IPS-20b (cell line): ENCODE results near the gene HELZ.
"Not testable (repeated sequence)": the region's sequence is repeated elsewhere in the genome, so short reads cannot be mapped to it uniquely, and the experiment has no call there.

Source experiments
- H3K27ac ChIP-seq: one replicate; pipeline ENCODE4 v1.5.1; 2013; ENCODE audit warnings: low read length
- H3K27me3 ChIP-seq: 2 replicates; pipeline ENCODE4 v1.6.1; 2013; ENCODE audit warnings: mild to moderate bottlenecking, low read length, inconsistent platforms; ENCODE audit not compliant: insufficient read depth
- H3K36me3 ChIP-seq: 2 replicates; pipeline ENCODE4 v1.6.1; 2013; ENCODE audit warnings: low read depth, mild to moderate bottlenecking, inconsistent platforms, low read length, moderate library complexity; ENCODE audit not compliant: insufficient read depth
- H3K4me1 ChIP-seq: 2 replicates; pipeline ENCODE4 v1.6.1; 2013; ENCODE audit warnings: mild to moderate bottlenecking, control low read depth, inconsistent platforms, low read length, moderate library complexity; ENCODE audit not compliant: insufficient read depth
- H3K4me3 ChIP-seq: 2 replicates; pipeline ENCODE4 v1.5.1; 2013; ENCODE audit warnings: mild to moderate bottlenecking, low read length, inconsistent platforms
- H3K9ac ChIP-seq: 2 replicates; pipeline ENCODE4 v1.6.1; 2013; ENCODE audit warnings: low read depth, mild to moderate bottlenecking, inconsistent platforms, low read length, moderate library complexity
- H3K9me3 ChIP-seq: 2 replicates; pipeline ENCODE4 v1.6.1; 2013; ENCODE audit warnings: mild to moderate bottlenecking, low read depth, low read length, inconsistent platforms; ENCODE audit not compliant: insufficient read depth

HELZ gene

DNA sequence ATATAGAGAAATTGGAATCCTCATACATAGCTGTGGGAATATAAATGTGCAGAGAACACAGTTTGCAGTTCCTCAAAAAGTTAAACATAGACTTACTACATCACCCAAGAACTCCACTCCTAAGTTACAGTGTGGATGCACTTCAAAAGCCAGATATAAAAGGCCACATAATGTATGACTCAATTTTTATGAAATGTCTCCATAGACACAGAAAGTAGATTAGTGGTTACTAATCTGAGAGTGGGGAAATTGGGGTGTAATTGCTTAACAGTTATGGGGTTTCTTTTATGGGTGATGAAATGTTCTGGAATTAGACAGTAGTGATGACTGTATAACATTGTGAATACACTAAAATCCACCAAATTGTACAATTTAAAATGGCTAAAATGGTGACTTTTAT, 139.8 kb downstream of the HELZ start:
- Histone ChIP-seq H3K27ac (no peak overlapping the region), H3K9ac (no peak overlapping the region), H3K9me3 (no peaks in the 10 kb centered on the region), H3K27me3 (no peaks in the 10 kb centered on the region), H3K4me3 (no peak overlapping the region), H3K4me1 (no peaks in the 10 kb centered on the region), H3K36me3 (peaks cover 39% of the 10 kb centered on the region)

- not testable (repeated sequence) for H3K4me1 ChIP-seq, H3K27me3 ChIP-seq, H3K27ac ChIP-seq, H3K4me3 ChIP-seq, H3K9me3 ChIP-seq, H3K9ac ChIP-seq
- peaks cover 39% of the 10 kb centered on the region for H3K36me3 ChIP-seq
Observed at GRCh38 chr17:67104641-67105040, 140.4 kb downstream of the HELZ start.

GRCh38 chr17:67098006-67098405, 147.0 kb downstream of the HELZ start:
- no peak overlapping the region for H3K4me3 ChIP-seq
- no peaks in the 10 kb centered on the region for H3K36me3 ChIP-seq

GRCh38 chr17:67096609-67097008, 148.4 kb downstream of the HELZ start:
- Histone ChIP-seq H3K9me3 (no peaks in the 10 kb centered on the region), H3K4me3 (no peak overlapping the region), H3K36me3 (no peaks in the 10 kb centered on the region), H3K4me1 (no peaks in the 10 kb centered on the region), H3K27me3 (no peaks in the 10 kb centered on the region), H3K9ac (no peak overlapping the region), H3K27ac (no peak overlapping the region)

More at GRCh38 chr17:67098006-67098405, 147.0 kb downstream of the HELZ start:
- H3K27ac ChIP-seq: no peak overlapping the region
- no peaks in the 10 kb centered on the region for H3K27me3 ChIP-seq
- H3K4me1 ChIP-seq: no peaks in the 10 kb centered on the region
- H3K9ac ChIP-seq: no peak overlapping the region
- no peaks in the 10 kb centered on the region for H3K9me3 ChIP-seq

DNA sequence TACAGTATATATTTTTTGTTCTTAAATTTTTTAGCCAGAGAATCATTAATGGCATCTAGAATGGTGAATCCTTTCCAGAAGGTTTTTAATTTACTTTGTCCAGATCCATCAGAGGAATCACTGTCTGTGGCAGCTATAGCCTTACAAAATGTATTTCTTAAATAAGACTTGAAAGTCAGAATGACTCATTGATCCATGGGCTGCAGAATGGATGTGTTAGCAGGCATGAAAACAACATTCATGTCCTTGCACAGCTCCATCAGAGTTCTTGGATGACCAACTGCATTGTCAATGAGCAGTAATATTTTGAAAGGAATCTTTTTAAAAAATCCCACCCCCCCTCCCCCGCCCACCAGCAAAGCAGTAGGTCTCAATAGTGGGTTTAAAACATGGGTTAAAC, 149.2 kb downstream of the HELZ start:
- no peak overlapping the region for H3K9ac ChIP-seq
- no peak overlapping the region for H3K4me3 ChIP-seq
- no peaks in the 10 kb centered on the region for H3K4me1 ChIP-seq
- H3K27me3 ChIP-seq: no peaks in the 10 kb centered on the region
- no peaks in the 10 kb centered on the region for H3K36me3 ChIP-seq
- no peaks in the 10 kb centered on the region for H3K9me3 ChIP-seq
- no peak overlapping the region for H3K27ac ChIP-seq

DNA sequence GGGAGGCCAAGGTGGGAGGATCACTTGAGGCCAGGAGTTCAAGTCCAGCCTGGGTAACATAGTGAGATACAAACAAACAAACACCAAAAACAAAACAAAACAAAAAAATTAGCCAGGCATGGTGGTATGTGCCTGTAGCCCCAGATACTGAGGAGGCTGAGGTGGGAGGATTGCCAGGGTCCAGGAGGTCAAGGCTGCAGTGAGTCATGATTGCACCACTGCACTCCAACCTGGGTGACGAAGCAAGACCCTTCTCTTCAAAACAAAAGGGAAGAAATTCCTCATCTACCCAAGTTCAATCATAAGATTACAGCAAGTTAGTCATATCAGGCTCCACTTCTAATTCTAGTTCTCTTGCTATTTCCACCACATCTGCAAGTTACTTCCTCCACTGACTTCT, 149.7 kb downstream of the HELZ start:
- H3K27me3 ChIP-seq, H3K27ac ChIP-seq, H3K4me1 ChIP-seq, H3K4me3 ChIP-seq, H3K36me3 ChIP-seq, H3K9ac ChIP-seq, H3K9me3 ChIP-seq: not testable (repeated sequence)

- H3K9ac ChIP-seq: no peak overlapping the region
Observed at GRCh38 chr17:67093348-67093747, 151.6 kb downstream of the HELZ start.

DNA sequence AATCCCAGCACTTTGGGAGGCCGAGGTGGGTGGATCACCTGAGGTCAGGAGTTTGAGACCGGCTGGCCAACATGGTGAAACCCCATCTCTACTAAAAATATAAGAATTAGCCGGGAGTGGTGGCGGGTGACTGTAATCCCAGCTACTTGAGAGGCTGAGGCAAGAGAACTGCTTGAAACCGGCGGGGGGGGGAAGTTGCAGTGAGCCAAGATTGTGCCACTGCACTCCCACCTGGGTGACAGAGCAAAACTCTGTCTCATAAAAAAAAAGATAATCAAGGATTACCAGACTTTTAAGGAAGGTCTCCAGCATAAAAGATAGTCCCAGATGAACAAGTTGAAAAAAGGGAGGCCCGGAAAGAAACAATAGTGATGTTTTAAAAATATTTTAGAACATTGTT, 152.3 kb downstream of the HELZ start:
- H3K27ac ChIP-seq, H3K9ac ChIP-seq, H3K27me3 ChIP-seq, H3K4me1 ChIP-seq, H3K36me3 ChIP-seq, H3K4me3 ChIP-seq, H3K9me3 ChIP-seq: not testable (repeated sequence)

More at GRCh38 chr17:67093348-67093747, 151.6 kb downstream of the HELZ start:
- Histone ChIP-seq H3K27ac (no peak overlapping the region), H3K36me3 (no peaks in the 10 kb centered on the region), H3K27me3 (no peaks in the 10 kb centered on the region), H3K4me1 (no peaks in the 10 kb centered on the region), H3K4me3 (no peak overlapping the region), H3K9me3 (no peaks in the 10 kb centered on the region)

DNA sequence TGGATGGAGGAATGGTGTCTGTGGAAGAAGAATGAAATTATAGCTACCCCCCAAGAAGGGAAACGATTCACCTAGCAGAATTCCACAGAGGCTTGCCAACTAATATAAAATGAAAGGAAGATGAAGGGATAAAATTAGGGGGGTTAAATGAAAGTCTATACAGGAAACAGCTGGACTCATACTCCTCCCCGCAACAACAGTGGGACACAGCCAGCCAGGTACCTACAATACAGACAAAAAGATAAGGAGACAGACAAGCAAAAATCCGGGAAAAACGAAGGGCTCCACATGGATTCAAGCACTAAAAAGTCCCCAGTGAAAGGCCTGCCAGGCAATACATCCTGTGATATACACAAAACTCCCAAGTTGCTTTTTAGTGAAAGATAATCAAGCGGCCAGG, 152.7 kb downstream of the HELZ start:
- H3K9ac ChIP-seq: no peak overlapping the region

GRCh38 chr17:67090341-67090740, 154.7 kb downstream of the HELZ start:
- H3K4me3 ChIP-seq: no peak overlapping the region
- peaks cover 8% of the 10 kb centered on the region; the same call in 1 of the 2 replicates for H3K36me3 ChIP-seq
- H3K27me3 ChIP-seq: no peaks in the 10 kb centered on the region

More for the DNA sequence above, 152.7 kb downstream of the HELZ start:
- no peaks in the 10 kb centered on the region for H3K27me3 ChIP-seq
- H3K9me3 ChIP-seq: no peaks in the 10 kb centered on the region
- H3K36me3 ChIP-seq: no peaks in the 10 kb centered on the region
- H3K27ac ChIP-seq: no peak overlapping the region
- H3K4me1 ChIP-seq: no peaks in the 10 kb centered on the region
- H3K4me3 ChIP-seq: no peak overlapping the region

DNA sequence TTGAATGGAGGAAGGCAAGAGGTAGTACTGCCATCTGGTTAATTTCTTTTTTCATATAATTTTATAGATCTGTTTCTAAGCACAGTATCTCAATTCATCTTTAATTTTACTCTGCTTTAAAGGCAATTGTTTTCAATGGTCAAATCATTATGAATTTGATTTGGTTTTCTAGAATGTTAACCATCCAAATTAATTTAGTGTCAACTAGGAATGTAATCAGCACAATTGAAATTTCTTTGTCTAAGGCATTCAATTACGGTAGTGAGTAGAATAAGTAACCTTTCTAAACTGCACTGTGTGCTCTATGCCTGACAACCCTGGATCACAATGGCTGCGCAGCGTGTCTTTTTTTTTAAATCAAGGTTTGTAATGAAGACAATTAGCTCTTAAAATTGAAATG, 156.4 kb downstream of the HELZ start:
- H3K4me1 ChIP-seq: no peaks in the 10 kb centered on the region
- H3K9me3 ChIP-seq: no peaks in the 10 kb centered on the region
- peaks cover 8% of the 10 kb centered on the region; the same call in 1 of the 2 replicates for H3K36me3 ChIP-seq
- no peak overlapping the region for H3K27ac ChIP-seq
- no peak overlapping the region for H3K9ac ChIP-seq
- H3K4me3 ChIP-seq: no peak overlapping the region
- H3K27me3 ChIP-seq: no peaks in the 10 kb centered on the region

More at GRCh38 chr17:67090341-67090740, 154.7 kb downstream of the HELZ start:
- Histone ChIP-seq H3K4me1 (no peaks in the 10 kb centered on the region), H3K9ac (no peak overlapping the region), H3K27ac (no peak overlapping the region), H3K9me3 (no peaks in the 10 kb centered on the region)

DNA sequence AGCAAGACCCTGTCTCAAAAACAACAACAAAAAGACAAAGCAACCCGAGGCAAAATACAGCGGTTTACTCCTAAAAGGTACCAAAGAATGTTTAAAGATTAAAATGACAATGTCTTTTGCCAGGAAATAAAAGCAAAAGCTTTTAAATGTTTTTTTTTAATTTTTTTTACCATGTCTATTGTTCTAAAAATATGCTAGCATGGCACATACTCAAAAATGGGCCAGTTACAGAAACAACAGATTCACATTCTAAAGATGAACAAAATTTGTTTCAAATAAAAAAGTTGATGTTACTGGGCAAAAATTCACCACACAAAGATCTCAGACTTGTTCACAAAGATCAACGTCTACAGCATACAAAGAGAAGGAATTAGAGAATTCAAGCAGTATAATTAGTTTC, 159.6 kb downstream of the HELZ start:
- Histone ChIP-seq H3K27me3 (no peaks in the 10 kb centered on the region), H3K4me1 (no peaks in the 10 kb centered on the region), H3K36me3 (peaks cover 8% of the 10 kb centered on the region; the same call in 1 of the 2 replicates), H3K9ac (no peak overlapping the region), H3K27ac (no peak overlapping the region), H3K9me3 (no peaks in the 10 kb centered on the region), H3K4me3 (no peak overlapping the region)

GRCh38 chr17:67082107-67082506, 162.9 kb downstream of the HELZ start:
- no peak overlapping the region for H3K9ac ChIP-seq
- H3K27ac ChIP-seq: no peak overlapping the region
- no peaks in the 10 kb centered on the region for H3K27me3 ChIP-seq
- no peak overlapping the region for H3K4me3 ChIP-seq
- no peaks in the 10 kb centered on the region for H3K9me3 ChIP-seq
- peaks cover 13% of the 10 kb centered on the region for H3K36me3 ChIP-seq
- no peaks in the 10 kb centered on the region for H3K4me1 ChIP-seq
